Epithelial cell of esophagus (primary cell): ENCODE measurements around the gene COX10.
"Not testable (repeated sequence)": the region's sequence is repeated elsewhere in the genome, so short reads cannot be mapped to it uniquely, and the experiment has no call there.

Experiments used
- DNase-seq: peaks from one replicate; pipeline ENCODE4 v3.0.0; 2010; ENCODE audit warnings: low read depth
- H3K4me3 ChIP-seq: 2 replicates; pipeline ENCODE4 v1.5.1; 2011; ENCODE audit warnings: mild to moderate bottlenecking, low read length, control low read depth
- CTCF ChIP-seq: IDR thresholded peaks from 2 replicates; pipeline ENCODE4 v1.5.1; 2011; ENCODE audit warnings: low read depth, mild to moderate bottlenecking, low read length, control low read depth, inconsistent platforms; ENCODE audit not compliant: insufficient read depth; ENCODE audit errors: missing control alignments

The COX10 gene

GRCh38 chr17:14168582-14168981, 99.3 kb downstream of the COX10 start:
- DNase-seq: no peak
- no peak overlapping the region for H3K4me3 ChIP-seq
- no peak for TF ChIP-seq CTCF

- no peak for DNase-seq
- no peak overlapping the region for H3K4me3 ChIP-seq
- TF ChIP-seq CTCF: no peak
These were observed 100.0 kb downstream of the COX10 start for GRCh38 chr17:14169287-14169686.

- no peak for DNase-seq
- no peak overlapping the region for H3K4me3 ChIP-seq
- TF ChIP-seq CTCF: no peak
These were observed 100.6 kb downstream of the COX10 start for GRCh38 chr17:14169901-14170300.

GRCh38 chr17:14176989-14177388, 107.7 kb downstream of the COX10 start:
- not testable (repeated sequence) for DNase-seq, H3K4me3 ChIP-seq

- not testable (repeated sequence) for H3K4me3 ChIP-seq, DNase-seq
These were observed 108.5 kb downstream of the COX10 start for GRCh38 chr17:14177801-14178200.

GRCh38 chr17:14179951-14180350, 110.6 kb downstream of the COX10 start:
- not testable (repeated sequence) for H3K4me3 ChIP-seq, DNase-seq

GRCh38 chr17:14182084-14182483, 112.8 kb downstream of the COX10 start:
- H3K4me3 ChIP-seq, DNase-seq: not testable (repeated sequence)

GRCh38 chr17:14184536-14184935, 115.2 kb downstream of the COX10 start:
- not testable (repeated sequence) for H3K4me3 ChIP-seq, DNase-seq

- DNase-seq, H3K4me3 ChIP-seq: not testable (repeated sequence)
These were observed 117.1 kb downstream of the COX10 start for GRCh38 chr17:14186443-14186842.

- not testable (repeated sequence) for DNase-seq, H3K4me3 ChIP-seq
These were observed 121.5 kb downstream of the COX10 start for GRCh38 chr17:14190774-14191173.

GRCh38 chr17:14191469-14191868, 122.2 kb downstream of the COX10 start:
- DNase-seq, H3K4me3 ChIP-seq: not testable (repeated sequence)

GRCh38 chr17:14192039-14192438, 122.7 kb downstream of the COX10 start:
- H3K4me3 ChIP-seq, DNase-seq: not testable (repeated sequence)

GRCh38 chr17:14192636-14193344, 123.5 kb downstream of the COX10 start:
- H3K4me3 ChIP-seq, DNase-seq: not testable (repeated sequence)
